ENCODE results near the gene CDH4. TPM values are rescaled to one million over a fixed set of nuclear protein-coding genes. Genes with fewer than 3 reads are reported as not detected.

CDH4 gene
- total RNA-seq, 4 donors from 2014 or later, result 0.13 to 0.38 (median 0.21) TPM; not detected in 1

DNA sequence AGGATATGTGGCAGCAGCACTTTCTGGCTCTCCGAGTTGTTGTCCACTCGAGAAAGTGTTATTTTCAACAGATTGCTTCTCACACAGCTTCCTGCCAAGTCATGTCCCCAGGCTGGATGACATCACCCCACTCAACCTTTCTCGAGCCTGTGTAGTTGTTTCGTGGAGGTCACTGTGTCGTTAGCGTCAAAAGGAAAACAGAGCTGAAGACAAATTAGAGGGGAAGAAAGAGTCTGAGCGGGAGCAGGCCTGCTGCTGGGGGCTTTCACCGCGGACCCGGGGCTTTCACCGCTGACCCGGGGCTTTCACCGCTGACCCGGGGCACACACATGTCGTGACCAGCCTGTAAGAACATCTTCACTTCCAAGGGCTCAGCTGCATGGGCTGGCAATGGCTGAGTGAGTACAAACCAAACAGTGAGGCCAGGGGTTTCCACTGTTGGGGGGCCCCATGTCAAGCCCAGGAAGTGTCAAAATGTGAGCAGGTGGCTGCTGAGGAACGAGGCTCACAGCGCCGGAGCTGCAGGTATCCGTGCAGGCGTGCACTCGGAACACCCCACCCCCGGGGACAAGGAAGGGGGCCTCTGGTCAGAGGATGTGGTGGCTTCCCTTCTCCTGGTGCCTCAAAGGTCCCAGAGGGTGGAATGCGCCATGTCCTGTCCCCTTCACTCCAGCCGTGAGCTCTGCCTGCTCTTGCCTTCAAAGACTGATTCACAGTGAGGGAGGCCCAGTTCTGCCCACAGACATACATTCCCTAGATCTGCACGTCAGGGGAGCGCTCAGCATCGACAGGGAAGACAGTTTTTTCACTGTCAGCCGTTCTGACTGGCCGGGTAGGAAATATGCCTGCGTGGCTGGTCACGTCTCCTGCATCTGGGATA, 447.7 kb downstream of the CDH4 start:
- Histone ChIP-seq H3K27me3 (peaks cover 0 to 14% (median 0%) of the 10 kb centered on the region in 4 donors), H3K9me3 (no peaks in the 10 kb centered on the region), H3K4me1 (no peaks in the 10 kb centered on the region), H3K27ac (no peak overlapping the region), H3K36me3 (no peaks in the 10 kb centered on the region), H3K4me3 (no peak overlapping the region)
- no peak for DNase-seq
- no peak for TF ChIP-seq POLR2A (IDR thresholded peaks at IDR 0.05)
- TF ChIP-seq, protein P1, sequence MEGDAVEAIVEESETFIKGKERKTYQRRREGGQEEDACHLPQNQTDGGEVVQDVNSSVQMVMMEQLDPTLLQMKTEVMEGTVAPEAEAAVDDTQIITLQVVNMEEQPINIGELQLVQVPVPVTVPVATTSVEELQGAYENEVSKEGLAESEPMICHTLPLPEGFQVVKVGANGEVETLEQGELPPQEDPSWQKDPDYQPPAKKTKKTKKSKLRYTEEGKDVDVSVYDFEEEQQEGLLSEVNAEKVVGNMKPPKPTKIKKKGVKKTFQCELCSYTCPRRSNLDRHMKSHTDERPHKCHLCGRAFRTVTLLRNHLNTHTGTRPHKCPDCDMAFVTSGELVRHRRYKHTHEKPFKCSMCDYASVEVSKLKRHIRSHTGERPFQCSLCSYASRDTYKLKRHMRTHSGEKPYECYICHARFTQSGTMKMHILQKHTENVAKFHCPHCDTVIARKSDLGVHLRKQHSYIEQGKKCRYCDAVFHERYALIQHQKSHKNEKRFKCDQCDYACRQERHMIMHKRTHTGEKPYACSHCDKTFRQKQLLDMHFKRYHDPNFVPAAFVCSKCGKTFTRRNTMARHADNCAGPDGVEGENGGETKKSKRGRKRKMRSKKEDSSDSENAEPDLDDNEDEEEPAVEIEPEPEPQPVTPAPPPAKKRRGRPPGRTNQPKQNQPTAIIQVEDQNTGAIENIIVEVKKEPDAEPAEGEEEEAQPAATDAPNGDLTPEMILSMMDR (IDR thresholded peaks at IDR 0.05), result no peak
- WGBS, 2 donors, result 54 to 78% methylated on average over 14 to 20 of the region's 31 CpGs
- intact Hi-C loops (cut with DNase I), result no loop called here

GRCh38 chr20:61700595-61701140, 448.6 kb downstream of the CDH4 start:
- intact Hi-C loops (cut with DNase I), result no loop called here
- Histone ChIP-seq H3K4me1 (no peaks in the 10 kb centered on the region), H3K27me3 (peaks cover 0 to 8% (median 0%) of the 10 kb centered on the region in 4 donors), H3K4me3 (no peak overlapping the region), H3K9me3 (no peaks in the 10 kb centered on the region), H3K27ac (no peak overlapping the region), H3K36me3 (no peaks in the 10 kb centered on the region)
- TF ChIP-seq POLR2A (IDR thresholded peaks at IDR 0.05), result no peak
- TF ChIP-seq, protein P1 (IDR thresholded peaks at IDR 0.05), result no peak
- no peak for DNase-seq
- WGBS, 2 donors, result 91 to 93% methylated on average over 17 to 24 of the region's 24 CpGs

- no peaks in the 10 kb centered on the region for H3K4me1 ChIP-seq
- DNase-seq, result no peak
- 92 to 93% methylated on average over 12 to 13 of the region's 14 CpGs for WGBS, 2 donors
- H3K27ac ChIP-seq, result no peak overlapping the region
- no peak overlapping the region for H3K4me3 ChIP-seq
- no peaks in the 10 kb centered on the region for H3K36me3 ChIP-seq
- TF ChIP-seq POLR2A (IDR thresholded peaks at IDR 0.05), result no peak
- TF ChIP-seq, protein P1 (IDR thresholded peaks at IDR 0.05), result no peak
- intact Hi-C loops (cut with DNase I), result no loop called here
- peaks cover 0 to 5% (median 0%) of the 10 kb centered on the region in 4 donors for H3K27me3 ChIP-seq
- H3K9me3 ChIP-seq, result no peaks in the 10 kb centered on the region
Observed at GRCh38 chr20:61701401-61701800, 449.3 kb downstream of the CDH4 start.

- intact Hi-C loops (cut with DNase I), result no loop called here
- DNase-seq, result no peak
- no peak overlapping the region for H3K4me3 ChIP-seq
- H3K9me3 ChIP-seq, result no peaks in the 10 kb centered on the region
- H3K36me3 ChIP-seq, result no peaks in the 10 kb centered on the region
- no peaks in the 10 kb centered on the region for H3K4me1 ChIP-seq
- TF ChIP-seq, protein P1 (IDR thresholded peaks at IDR 0.05), result no peak
- TF ChIP-seq POLR2A (IDR thresholded peaks at IDR 0.05), result no peak
- no peak overlapping the region for H3K27ac ChIP-seq
- H3K27me3 ChIP-seq, result peaks cover 0 to 5% (median 0%) of the 10 kb centered on the region in 4 donors
- 82 to 83% methylated on average over 10 to 11 of the region's 12 CpGs for WGBS, 2 donors
Observed at GRCh38 chr20:61701802-61702201, 449.7 kb downstream of the CDH4 start.

GRCh38 chr20:61702246-61702645, 450.2 kb downstream of the CDH4 start:
- Histone ChIP-seq H3K9me3 (no peaks in the 10 kb centered on the region), H3K27me3 (peaks cover 0 to 5% (median 0%) of the 10 kb centered on the region in 4 donors), H3K4me1 (no peaks in the 10 kb centered on the region), H3K36me3 (no peaks in the 10 kb centered on the region), H3K27ac (no peak overlapping the region), H3K4me3 (no peak overlapping the region)
- 80 to 81% methylated on average over 15 to 16 of the region's 16 CpGs for WGBS, 2 donors
- DNase-seq, result no peak
- intact Hi-C loops (cut with DNase I), result no loop called here
- TF ChIP-seq, protein P1 (IDR thresholded peaks at IDR 0.05), result no peak
- TF ChIP-seq POLR2A (IDR thresholded peaks at IDR 0.05), result no peak
